NCI-H1105 treated with DMSO at 0.1 percent for 48 hours (cell line): ENCODE data around the gene HSPB1.
"Not testable (repeated sequence)": the region's sequence is repeated elsewhere in the genome, so short reads cannot be mapped to it uniquely, and the experiment has no call there.

Experiments used
- DNase-seq: peaks from one replicate; lab custom pipeline; 2025; lab: John Stamatoyannopoulos, UW

HSPB1 gene

GRCh38 chr7:76302347-76303201 is at the start of gene HSPB1:
HSPB1 (plus strand) TSS chr7:76302673; CDS start chr7:76302713, 40 bp downstream.
- peak; percentile 87 for DNase-seq

- no peak for DNase-seq
Observed at GRCh38 chr7:76254781-76255180, 47.7 kb upstream of the HSPB1 start.

GRCh38 chr7:76257973-76258372 is 44.5 kb upstream of the HSPB1 start:
- no peak for DNase-seq

- DNase-seq: no peak
Observed at GRCh38 chr7:76259124-76260093, 43.1 kb upstream of the HSPB1 start.

- DNase-seq: peak; percentile 68
Observed at GRCh38 chr7:76260171-76260703, 42.2 kb upstream of the HSPB1 start.

- DNase-seq: no peak
Observed at GRCh38 chr7:76261329-76261728, 41.1 kb upstream of the HSPB1 start.

GRCh38 chr7:76261931-76262330 is 40.5 kb upstream of the HSPB1 start:
- DNase-seq: no peak

GRCh38 chr7:76262683-76263402 is 39.6 kb upstream of the HSPB1 start:
- DNase-seq: peak; percentile 62

GRCh38 chr7:76265299-76265698 is 37.2 kb upstream of the HSPB1 start:
- DNase-seq: no peak

- DNase-seq: no peak
Observed at GRCh38 chr7:76267107-76267893, 35.2 kb upstream of the HSPB1 start.

GRCh38 chr7:76267894-76268183 is 34.6 kb upstream of the HSPB1 start:
- DNase-seq: no peak

- no peak for DNase-seq
Observed at GRCh38 chr7:76268376-76268775, 34.1 kb upstream of the HSPB1 start.

GRCh38 chr7:76269895-76270294 is 32.6 kb upstream of the HSPB1 start:
- DNase-seq: no peak

- not testable (repeated sequence) for DNase-seq
Observed at GRCh38 chr7:76271384-76271783, 31.1 kb upstream of the HSPB1 start.

- DNase-seq: no peak
Observed at GRCh38 chr7:76272142-76272541, 30.3 kb upstream of the HSPB1 start.

- DNase-seq: no peak
Observed at GRCh38 chr7:76272851-76273497, 29.5 kb upstream of the HSPB1 start.

- DNase-seq: no peak
Observed at GRCh38 chr7:76273503-76273902, 29.0 kb upstream of the HSPB1 start.

GRCh38 chr7:76278540-76278939 is 23.9 kb upstream of the HSPB1 start:
- DNase-seq: no peak

- no peak for DNase-seq
Observed at GRCh38 chr7:76280408-76280807, 22.1 kb upstream of the HSPB1 start.

- no peak for DNase-seq
Observed at GRCh38 chr7:76281006-76281705, 21.3 kb upstream of the HSPB1 start.
